HL-60 (cell line): ENCODE data around the gene DPP10.

Source experiments
- DNase-seq, 2 experiments: peaks; one replicate each; pipeline ENCODE4 v3.0.0-alpha.2; 2010 to 2020; ENCODE audit warnings: low read depth in 1 of 2, low spot score in 1 of 2
- H3K27ac ChIP-seq: fragments of 250-450 bp; sonication (Bioruptor Pico); replicated peaks from 2 replicates; pipeline ENCODE4 v1.5.1; 2020; ENCODE audit warnings: mild to moderate bottlenecking, moderate library complexity
- H3K27me3 ChIP-seq: fragments of 250-450 bp; sonication (Bioruptor Pico); 2 replicates; pipeline ENCODE4 v1.5.1; 2021; ENCODE audit warnings: mild to moderate bottlenecking, moderate library complexity; ENCODE audit not compliant: insufficient read depth, poor library complexity, severe bottlenecking
- H3K4me3 ChIP-seq: replicated peaks from 2 replicates; pipeline ENCODE4 v1.5.1; 2011; ENCODE audit warnings: mild to moderate bottlenecking, control low read depth, low read length; ENCODE audit not compliant: insufficient read depth
- GABPA ChIP-seq: IDR thresholded peaks from 2 replicates; pipeline ENCODE4 v1.6.1; 2012; ENCODE audit warnings: low read depth
- POLR2AphosphoS5 ChIP-seq: IDR thresholded peaks from 2 replicates; pipeline ENCODE4 v1.6.1; 2012; ENCODE audit warnings: low read depth
- SPI1 ChIP-seq: IDR thresholded peaks from 2 replicates; pipeline ENCODE4 v1.6.1; 2012; ENCODE audit warnings: low read depth, mild to moderate bottlenecking, borderline replicate concordance
- TF ChIP-seq, protein P1 (sequence below): IDR thresholded peaks from one replicate; pipeline ENCODE4 v1.5.1; 2011; ENCODE audit warnings: low read length, control low read depth, inconsistent platforms; ENCODE audit not compliant: insufficient read depth
- TF ChIP-seq, protein P2 (sequence below): IDR thresholded peaks from 2 replicates; pipeline ENCODE4 v1.6.1; 2012; ENCODE audit warnings: low read depth; ENCODE audit not compliant: insufficient replicate concordance

Gene DPP10

DNA sequence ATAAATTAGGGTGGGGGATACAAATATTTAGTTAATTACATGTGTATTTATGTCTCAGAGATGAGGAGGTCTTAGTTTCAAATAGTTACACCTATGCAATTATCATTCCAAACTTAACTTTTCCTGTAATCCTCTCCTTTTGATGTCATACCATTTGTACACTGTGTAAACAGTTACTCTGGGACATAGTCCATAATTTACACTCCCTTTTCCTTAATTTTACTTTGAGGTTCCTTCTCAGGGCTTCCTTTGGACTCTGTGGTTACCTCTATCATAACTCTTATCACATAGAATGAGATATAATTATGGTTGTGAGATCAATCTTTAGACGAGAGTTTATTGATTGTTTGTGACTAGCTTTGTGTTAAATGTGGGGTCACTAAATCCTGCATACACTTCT, 84.4 kb downstream of the DPP10 start:
- DNase-seq = no peak
- Histone ChIP-seq H3K4me3 (no peak overlapping the region), H3K27ac (no peak overlapping the region), H3K27me3 (no peaks in the 10 kb centered on the region)
- TF ChIP-seq, protein P1, sequence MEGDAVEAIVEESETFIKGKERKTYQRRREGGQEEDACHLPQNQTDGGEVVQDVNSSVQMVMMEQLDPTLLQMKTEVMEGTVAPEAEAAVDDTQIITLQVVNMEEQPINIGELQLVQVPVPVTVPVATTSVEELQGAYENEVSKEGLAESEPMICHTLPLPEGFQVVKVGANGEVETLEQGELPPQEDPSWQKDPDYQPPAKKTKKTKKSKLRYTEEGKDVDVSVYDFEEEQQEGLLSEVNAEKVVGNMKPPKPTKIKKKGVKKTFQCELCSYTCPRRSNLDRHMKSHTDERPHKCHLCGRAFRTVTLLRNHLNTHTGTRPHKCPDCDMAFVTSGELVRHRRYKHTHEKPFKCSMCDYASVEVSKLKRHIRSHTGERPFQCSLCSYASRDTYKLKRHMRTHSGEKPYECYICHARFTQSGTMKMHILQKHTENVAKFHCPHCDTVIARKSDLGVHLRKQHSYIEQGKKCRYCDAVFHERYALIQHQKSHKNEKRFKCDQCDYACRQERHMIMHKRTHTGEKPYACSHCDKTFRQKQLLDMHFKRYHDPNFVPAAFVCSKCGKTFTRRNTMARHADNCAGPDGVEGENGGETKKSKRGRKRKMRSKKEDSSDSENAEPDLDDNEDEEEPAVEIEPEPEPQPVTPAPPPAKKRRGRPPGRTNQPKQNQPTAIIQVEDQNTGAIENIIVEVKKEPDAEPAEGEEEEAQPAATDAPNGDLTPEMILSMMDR = no peak
- TF ChIP-seq SPI1 = no peak
- TF ChIP-seq, protein P2, sequence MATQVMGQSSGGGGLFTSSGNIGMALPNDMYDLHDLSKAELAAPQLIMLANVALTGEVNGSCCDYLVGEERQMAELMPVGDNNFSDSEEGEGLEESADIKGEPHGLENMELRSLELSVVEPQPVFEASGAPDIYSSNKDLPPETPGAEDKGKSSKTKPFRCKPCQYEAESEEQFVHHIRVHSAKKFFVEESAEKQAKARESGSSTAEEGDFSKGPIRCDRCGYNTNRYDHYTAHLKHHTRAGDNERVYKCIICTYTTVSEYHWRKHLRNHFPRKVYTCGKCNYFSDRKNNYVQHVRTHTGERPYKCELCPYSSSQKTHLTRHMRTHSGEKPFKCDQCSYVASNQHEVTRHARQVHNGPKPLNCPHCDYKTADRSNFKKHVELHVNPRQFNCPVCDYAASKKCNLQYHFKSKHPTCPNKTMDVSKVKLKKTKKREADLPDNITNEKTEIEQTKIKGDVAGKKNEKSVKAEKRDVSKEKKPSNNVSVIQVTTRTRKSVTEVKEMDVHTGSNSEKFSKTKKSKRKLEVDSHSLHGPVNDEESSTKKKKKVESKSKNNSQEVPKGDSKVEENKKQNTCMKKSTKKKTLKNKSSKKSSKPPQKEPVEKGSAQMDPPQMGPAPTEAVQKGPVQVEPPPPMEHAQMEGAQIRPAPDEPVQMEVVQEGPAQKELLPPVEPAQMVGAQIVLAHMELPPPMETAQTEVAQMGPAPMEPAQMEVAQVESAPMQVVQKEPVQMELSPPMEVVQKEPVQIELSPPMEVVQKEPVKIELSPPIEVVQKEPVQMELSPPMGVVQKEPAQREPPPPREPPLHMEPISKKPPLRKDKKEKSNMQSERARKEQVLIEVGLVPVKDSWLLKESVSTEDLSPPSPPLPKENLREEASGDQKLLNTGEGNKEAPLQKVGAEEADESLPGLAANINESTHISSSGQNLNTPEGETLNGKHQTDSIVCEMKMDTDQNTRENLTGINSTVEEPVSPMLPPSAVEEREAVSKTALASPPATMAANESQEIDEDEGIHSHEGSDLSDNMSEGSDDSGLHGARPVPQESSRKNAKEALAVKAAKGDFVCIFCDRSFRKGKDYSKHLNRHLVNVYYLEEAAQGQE = no peak
- no peak for TF ChIP-seq POLR2AphosphoS5
- TF ChIP-seq GABPA = no peak

DNA sequence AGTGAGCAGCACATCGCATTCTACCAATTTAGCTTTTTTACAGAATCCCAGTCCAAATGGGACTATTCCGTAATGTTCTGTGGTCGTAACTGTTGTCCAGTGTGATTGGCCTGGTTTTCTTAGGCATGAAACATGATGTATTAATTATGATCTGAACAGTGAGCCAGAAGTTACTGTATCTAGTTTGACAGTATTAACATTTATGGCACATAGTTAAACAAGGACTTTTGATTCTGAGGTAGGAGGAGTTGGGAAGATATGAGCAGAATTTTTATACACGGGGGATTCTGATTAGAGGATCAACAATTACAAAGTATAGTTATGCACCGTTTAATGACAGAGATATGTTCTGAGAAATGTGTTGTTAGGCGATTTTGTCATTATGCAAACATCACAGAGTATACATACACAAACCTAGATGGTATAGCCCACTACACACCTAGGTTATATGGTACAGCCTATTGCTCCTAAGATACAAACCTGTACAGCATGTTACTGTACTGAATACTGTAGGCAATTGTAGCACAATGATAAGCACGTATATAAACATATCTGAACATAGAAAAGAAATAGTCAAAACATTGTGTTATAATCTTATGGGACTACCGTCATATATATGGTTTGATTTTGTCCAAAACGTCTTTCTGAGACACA, 85.0 kb downstream of the DPP10 start:
- TF ChIP-seq GABPA (no peak), SPI1 (no peak), POLR2AphosphoS5 (no peak)
- TF ChIP-seq, protein P1 = no peak
- TF ChIP-seq, protein P2 = no peak

DNA sequence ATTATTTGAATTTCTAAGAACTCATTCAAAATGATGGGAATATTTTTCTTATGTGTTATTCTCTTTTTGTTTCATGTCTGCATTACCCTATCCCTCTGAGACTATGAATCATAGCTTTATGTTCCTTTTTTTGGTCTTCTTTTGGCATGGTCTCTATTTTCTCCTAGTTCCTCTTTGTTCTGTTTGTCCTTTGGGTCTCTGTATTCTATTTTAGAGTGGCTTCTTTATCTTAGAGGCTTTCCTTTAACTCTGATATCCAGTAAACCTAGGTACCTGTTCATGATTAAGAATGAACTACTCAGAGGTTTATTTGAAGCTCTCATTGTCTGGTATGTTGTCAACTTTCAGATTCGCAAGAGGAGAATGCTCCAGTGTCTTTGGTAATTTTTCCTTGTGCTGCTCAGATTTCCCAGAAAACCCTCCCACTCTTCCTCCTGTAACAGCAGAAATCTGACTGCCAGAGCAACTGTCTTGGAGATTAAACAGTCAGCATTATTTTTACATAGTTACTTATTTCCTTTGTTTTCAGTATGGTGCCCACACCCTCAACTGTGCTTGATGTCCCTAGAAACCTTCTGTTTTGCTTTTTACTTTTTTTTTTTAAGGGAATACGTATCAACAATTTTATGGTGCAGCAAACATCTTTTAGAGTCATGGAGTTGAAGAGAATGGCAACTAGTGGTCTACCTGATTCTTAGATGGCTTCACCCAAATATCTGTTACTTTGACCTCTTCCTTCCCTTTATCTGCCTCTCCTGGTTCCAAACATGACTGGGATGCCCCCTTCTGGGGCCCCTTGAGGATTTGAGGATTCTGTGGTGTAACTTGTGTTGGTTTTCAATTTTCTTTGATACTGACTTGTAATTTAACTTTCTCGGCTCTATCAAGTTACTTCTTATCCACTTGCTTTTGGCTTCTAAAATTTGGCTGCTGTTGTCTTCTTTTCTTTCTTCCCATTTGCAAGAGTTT, 92.0 kb downstream of the DPP10 start:
- no peak for DNase-seq
- TF ChIP-seq POLR2AphosphoS5 (no peak), SPI1 (no peak), GABPA (no peak)
- TF ChIP-seq, protein P2 = no peak
- TF ChIP-seq, protein P1 = no peak
- H3K4me3 ChIP-seq = no peak overlapping the region
- no peak overlapping the region for H3K27ac ChIP-seq
- no peaks in the 10 kb centered on the region for H3K27me3 ChIP-seq

More for the DNA sequence above, 85.0 kb downstream of the DPP10 start:
- no peak overlapping the region for H3K4me3 ChIP-seq
- no peak overlapping the region for H3K27ac ChIP-seq
- no peak for DNase-seq
- no peaks in the 10 kb centered on the region for H3K27me3 ChIP-seq
